Epithelial cell of proximal tubule (primary cell): ENCODE data around the gene MCC. TPM values are rescaled to one million over a fixed set of nuclear protein-coding genes. Genes with fewer than 3 reads are reported as not detected.

Experiments
- DNase-seq: peaks from one replicate; pipeline ENCODE4 v3.0.0-alpha.2; 2011; ENCODE audit warnings: low read depth
- H3K4me3 ChIP-seq: 2 replicates; pipeline ENCODE4 v1.5.1; 2011; ENCODE audit warnings: low read depth, mild to moderate bottlenecking, low read length
- total RNA-seq: library from RNA; depleted of rRNA; stranded (reverse); fragments of >200 nt; gene quantifications from 2 replicates; pipeline ENCODE4 v1.2.3, GENCODE V29; 2015
- TF ChIP-seq, protein P1 (sequence below): conservative IDR thresholded peaks from 2 replicates; pipeline ENCODE4 v1.5.1; 2012; ENCODE audit warnings: low read depth, mild to moderate bottlenecking, low read length

The MCC gene
- total RNA-seq, 1 donor from 2014 or later: 6.3 TPM

DNA sequence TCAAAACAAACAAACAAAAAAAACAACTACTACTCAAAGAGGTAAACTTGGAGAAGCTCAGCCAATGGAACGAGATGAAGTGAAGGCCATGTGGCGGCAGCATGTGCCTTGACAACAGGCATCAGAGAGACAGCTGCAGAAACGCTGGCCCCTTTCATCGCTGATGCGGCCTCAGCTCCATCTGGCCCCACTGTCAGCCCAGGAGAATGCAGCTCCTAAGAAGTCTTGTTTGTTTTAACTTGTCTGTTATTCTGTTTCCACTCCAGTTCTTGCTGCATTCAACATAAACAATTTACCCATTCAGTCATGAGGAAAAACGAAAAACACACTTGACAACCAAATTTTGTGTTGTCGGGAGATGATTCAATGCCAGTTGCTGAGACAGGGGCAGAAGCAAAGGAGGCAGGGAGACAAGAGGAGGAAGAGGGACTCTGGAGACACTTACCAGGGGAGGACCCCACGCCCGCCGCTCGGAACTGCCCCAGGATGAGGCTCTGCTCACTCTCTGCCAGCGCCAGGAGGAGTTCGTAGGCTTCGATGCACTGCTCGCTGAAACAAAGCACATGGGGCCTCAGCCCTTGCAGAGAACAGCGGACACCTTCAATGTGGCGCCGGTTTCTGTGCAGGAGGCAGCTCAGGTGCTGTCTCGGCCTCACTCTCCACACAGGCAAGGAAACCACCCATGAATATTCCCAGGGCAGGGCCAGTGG lies 420.5 kb downstream of the MCC start:
- H3K4me3 ChIP-seq: no peak overlapping the region
- TF ChIP-seq, protein P1, sequence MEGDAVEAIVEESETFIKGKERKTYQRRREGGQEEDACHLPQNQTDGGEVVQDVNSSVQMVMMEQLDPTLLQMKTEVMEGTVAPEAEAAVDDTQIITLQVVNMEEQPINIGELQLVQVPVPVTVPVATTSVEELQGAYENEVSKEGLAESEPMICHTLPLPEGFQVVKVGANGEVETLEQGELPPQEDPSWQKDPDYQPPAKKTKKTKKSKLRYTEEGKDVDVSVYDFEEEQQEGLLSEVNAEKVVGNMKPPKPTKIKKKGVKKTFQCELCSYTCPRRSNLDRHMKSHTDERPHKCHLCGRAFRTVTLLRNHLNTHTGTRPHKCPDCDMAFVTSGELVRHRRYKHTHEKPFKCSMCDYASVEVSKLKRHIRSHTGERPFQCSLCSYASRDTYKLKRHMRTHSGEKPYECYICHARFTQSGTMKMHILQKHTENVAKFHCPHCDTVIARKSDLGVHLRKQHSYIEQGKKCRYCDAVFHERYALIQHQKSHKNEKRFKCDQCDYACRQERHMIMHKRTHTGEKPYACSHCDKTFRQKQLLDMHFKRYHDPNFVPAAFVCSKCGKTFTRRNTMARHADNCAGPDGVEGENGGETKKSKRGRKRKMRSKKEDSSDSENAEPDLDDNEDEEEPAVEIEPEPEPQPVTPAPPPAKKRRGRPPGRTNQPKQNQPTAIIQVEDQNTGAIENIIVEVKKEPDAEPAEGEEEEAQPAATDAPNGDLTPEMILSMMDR: no peak
- no peak for DNase-seq

DNA sequence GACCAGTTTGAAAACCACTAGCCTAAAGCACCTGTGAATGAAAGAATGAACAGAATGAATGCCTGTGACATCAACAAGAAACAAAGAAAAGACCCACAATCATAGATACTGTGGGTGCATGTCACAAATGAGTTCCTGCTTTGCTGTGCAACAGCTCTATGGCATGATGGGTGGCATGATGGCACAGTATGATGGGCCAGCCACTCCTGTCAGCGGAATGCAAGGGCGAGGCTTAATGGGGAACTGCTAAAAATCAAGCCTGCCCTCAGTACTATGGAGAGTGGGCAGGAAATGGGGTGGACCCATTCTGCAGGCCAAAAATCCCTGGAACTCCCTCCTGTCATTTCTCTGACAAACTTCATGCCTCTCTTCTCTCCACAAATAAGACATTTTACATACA lies 422.6 kb downstream of the MCC start:
- H3K4me3 ChIP-seq: no peak overlapping the region
- TF ChIP-seq, protein P1: no peak
- no peak for DNase-seq

- TF ChIP-seq, protein P1: no peak
- DNase-seq: no peak
- no peak overlapping the region for H3K4me3 ChIP-seq
These were observed 423.4 kb downstream of the MCC start for GRCh38 chr5:113064806-113065205.

GRCh38 chr5:113063927-113064326 lies 424.3 kb downstream of the MCC start:
- TF ChIP-seq, protein P1: no peak
- H3K4me3 ChIP-seq: no peak overlapping the region
- no peak for DNase-seq

DNA sequence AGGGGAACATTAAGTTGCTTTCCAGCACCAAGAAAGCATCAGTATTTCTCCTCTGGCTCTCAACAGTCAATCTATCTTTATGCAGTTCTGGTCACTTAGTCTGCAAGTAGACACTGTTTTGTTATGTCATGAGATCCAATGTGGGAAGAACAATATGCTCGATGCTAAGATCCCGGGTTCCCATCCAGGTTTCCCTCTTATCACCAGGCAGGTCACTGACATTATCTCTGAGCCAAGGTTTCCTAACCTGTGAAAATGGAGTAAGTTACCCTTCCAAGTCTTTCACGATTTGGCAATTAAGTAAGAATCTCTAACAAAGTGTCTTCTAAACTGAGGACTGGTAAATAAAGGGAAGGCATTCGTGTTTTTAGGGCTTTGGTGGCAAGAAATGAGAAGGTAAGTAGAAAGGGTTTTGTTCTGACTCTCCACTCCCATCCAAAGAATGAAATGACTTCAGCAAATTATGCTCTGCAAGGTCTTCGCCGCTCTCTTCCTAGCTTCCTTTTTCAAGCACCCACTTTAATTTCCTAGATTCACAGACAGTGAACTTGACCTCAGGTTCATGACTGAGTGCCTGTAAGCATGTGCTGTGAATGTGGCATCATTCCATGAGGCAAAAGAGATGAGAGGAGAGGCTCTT lies 425.3 kb downstream of the MCC start:
- no peak for DNase-seq
- no peak overlapping the region for H3K4me3 ChIP-seq
- TF ChIP-seq, protein P1: no peak

DNA sequence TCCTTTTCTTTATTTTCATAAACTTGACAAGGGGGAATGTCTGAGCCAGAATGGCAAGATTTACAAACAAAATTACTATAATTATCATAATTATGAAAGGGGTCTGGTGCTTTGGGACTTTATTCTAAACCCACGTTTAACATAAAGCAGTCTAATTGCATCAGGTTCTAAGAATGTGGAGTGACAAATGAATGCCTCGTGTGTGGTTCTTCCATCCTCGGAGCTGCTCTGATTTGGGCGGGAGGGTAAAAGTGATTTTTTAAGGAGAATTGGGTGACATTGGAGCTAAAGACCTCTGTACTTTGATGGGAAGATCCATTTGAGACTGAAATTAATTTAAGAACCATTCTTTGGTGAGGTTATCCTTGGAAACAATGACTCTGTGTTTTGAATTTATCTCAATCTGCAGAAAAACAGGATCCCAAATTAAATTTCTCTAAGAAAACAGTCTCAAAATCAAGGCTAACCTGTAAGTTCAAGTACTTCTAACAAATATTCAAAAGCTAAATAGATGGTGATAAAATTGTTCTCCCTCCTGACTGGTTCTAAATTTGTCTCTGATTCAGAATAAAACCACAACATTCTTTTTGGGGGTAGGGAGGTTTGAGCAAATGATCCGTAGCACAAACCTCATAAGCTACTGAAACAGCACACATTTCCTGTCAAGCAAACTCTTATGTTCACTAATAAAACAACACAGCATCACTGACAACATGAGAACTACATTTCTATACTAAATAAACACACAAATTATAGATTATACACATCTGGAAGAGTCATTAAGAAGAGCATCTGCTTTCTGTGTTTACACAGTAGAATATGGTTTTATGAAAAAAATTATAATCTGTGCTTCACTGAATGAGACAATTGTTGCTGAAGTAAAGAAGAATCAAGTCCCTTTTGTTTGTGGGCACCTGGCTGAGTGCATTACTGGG lies 426.1 kb downstream of the MCC start:
- DNase-seq: no peak
- no peak overlapping the region for H3K4me3 ChIP-seq
- TF ChIP-seq, protein P1: no peak
